SU-DHL-6 (cell line): ENCODE data around the gene RPRD2.

Source experiments
- H2AFZ ChIP-seq: fragments of 200-600 bp; sonication (generic); 2 replicates; pipeline ENCODE4 v1.6.1; 2014; ENCODE audit warnings: low read depth, mild to moderate bottlenecking, moderate library complexity, mixed read lengths, antibody characterized with exemption, low read length; ENCODE audit not compliant: severe bottlenecking
- H3F3A ChIP-seq: fragments of 200-600 bp; shearing (Covaris generic); 2 replicates; pipeline ENCODE4 v1.6.0; 2016; ENCODE audit warnings: antibody characterized with exemption, mild to moderate bottlenecking; ENCODE audit not compliant: insufficient read depth
- H3K27ac ChIP-seq: fragments of 200-600 bp; sonication (generic); 2 replicates; pipeline ENCODE4 v1.5.1; 2016; ENCODE audit warnings: low read depth, mild to moderate bottlenecking, low read length, moderate library complexity, mixed read lengths
- H3K27me3 ChIP-seq: fragments of 200-600 bp; sonication (generic), shearing (Covaris generic); 2 replicates; pipeline ENCODE4 v1.6.0; 2014; ENCODE audit warnings: mild to moderate bottlenecking, low read length
- H3K36me3 ChIP-seq: fragments of 200-600 bp; sonication (generic); 2 replicates; pipeline ENCODE4 v1.6.1; 2014; ENCODE audit warnings: mild to moderate bottlenecking, low read length, mixed read lengths
- H3K4me2 ChIP-seq: fragments of 300-600, 200-600 bp; shearing (Covaris generic), sonication (generic); 2 replicates; pipeline ENCODE4 v1.6.0; 2014; ENCODE audit warnings: low read length, low read depth, mild to moderate bottlenecking; ENCODE audit not compliant: poor library complexity, severe bottlenecking
- H3K4me3 ChIP-seq: fragments of 200-600 bp; sonication (generic); 2 replicates; pipeline ENCODE4 v1.5.1; 2014; ENCODE audit warnings: antibody characterized with exemption, low read length, mild to moderate bottlenecking, mixed read lengths; ENCODE audit not compliant: insufficient read depth, poor library complexity, severe bottlenecking
- H3K79me2 ChIP-seq: fragments of 200-600 bp; sonication (generic); 2 replicates; pipeline ENCODE4 v1.6.1; 2014; ENCODE audit warnings: mild to moderate bottlenecking, low read length, moderate library complexity; ENCODE audit not compliant: insufficient read depth
- H3K9ac ChIP-seq: fragments of 200-600 bp; sonication (generic); 2 replicates; pipeline ENCODE4 v1.7.0; 2014; ENCODE audit warnings: mild to moderate bottlenecking, low read length
- H3K9me2 ChIP-seq: fragments of 200-600 bp; sonication (generic); replicated peaks from 2 replicates; pipeline ENCODE4 v1.6.1; 2014; ENCODE audit warnings: low read length; ENCODE audit not compliant: insufficient read depth
- H3K9me3 ChIP-seq: fragments of 200-600 bp; sonication (generic); 2 replicates; pipeline ENCODE4 v1.6.1; 2014; ENCODE audit warnings: low read length, mixed read lengths; ENCODE audit not compliant: insufficient read depth
- H4K20me1 ChIP-seq: fragments of 200-600 bp; sonication (generic); 2 replicates; pipeline ENCODE4 v1.6.1; 2014; ENCODE audit warnings: low read depth, mild to moderate bottlenecking, antibody characterized with exemption, low read length, moderate library complexity, mixed read lengths
- CTCF ChIP-seq: fragments of 200-600 bp; sonication (generic); IDR thresholded peaks from one replicate; pipeline ENCODE4 v1.5.1; 2017; ENCODE audit warnings: antibody characterized with exemption, mild to moderate bottlenecking, low read length, moderate library complexity; ENCODE audit not compliant: insufficient read depth, poor library complexity, severe bottlenecking
- EZH2phosphoT487 ChIP-seq: fragments of 200-600 bp; sonication (generic), shearing (Covaris generic); conservative IDR thresholded peaks from 2 replicates; pipeline ENCODE4 v1.6.1; 2018; ENCODE audit warnings: mild to moderate bottlenecking, antibody characterized with exemption, low read length, moderate library complexity, mixed read lengths

RPRD2 gene

GRCh38 chr1:150415800-150416199 lies 51.9 kb downstream of the RPRD2 start:
- H3K4me3 ChIP-seq = no peak overlapping the region
- H3K9me3 ChIP-seq = no peaks in the 10 kb centered on the region
- H3K27me3 ChIP-seq = no peaks in the 10 kb centered on the region
- no peak for TF ChIP-seq CTCF
- no peak for TF ChIP-seq EZH2phosphoT487
- no peak overlapping the region for H3K9ac ChIP-seq
- no peak overlapping the region for H3K4me2 ChIP-seq
- H3K27ac ChIP-seq = no peak overlapping the region
- no peak overlapping the region for H2AFZ ChIP-seq
- H3K79me2 ChIP-seq = peaks cover 48% of the 10 kb centered on the region
- peaks cover 3% of the 10 kb centered on the region; the same call in 1 of the 2 replicates for H4K20me1 ChIP-seq
- no peaks in the 10 kb centered on the region for H3K9me2 ChIP-seq
- peaks cover 4% of the 10 kb centered on the region; the same call in 1 of the 2 replicates for H3F3A ChIP-seq
- H3K36me3 ChIP-seq = peaks cover 14% of the 10 kb centered on the region; the same call in 1 of the 2 replicates

DNA sequence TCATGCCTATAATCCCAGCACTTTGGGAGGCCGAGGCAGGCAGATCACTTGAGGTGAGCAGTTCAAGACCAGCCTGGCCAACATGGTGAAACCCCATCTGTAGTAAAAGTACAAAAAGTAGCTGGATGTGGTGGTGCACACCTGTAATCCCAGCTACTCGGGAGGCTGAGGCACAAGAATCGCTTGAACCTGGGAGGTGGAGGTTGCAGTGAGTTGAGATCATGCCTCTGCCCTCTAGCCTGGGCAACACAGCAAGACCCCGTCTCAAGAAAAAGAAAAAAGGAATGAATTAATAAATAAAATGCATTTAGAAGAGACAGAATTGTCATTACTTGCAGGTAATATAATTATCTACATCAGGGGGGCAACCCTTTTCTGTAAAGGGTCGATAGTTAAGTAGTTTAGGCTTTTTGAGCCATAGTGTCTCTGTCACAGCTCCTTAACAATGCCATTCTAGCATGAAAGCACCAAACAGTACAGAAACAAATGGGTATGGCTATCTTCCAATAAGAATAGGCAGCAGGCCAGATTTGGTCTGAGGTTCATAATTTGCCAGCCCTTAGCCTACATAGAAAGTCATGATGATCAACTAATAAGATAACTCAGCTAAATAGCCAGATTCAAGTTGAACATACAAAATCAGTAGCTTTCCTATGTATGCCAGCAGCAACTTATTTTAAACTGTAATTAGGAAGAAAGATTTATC lies 56.8 kb downstream of the RPRD2 start:
- Histone ChIP-seq H3K27ac (no peak overlapping the region), H3K36me3 (peaks cover 14% of the 10 kb centered on the region; the same call in 1 of the 2 replicates), H3K4me2 (no peak overlapping the region), H3K4me3 (no peak overlapping the region), H3K79me2 (peaks cover 31% of the 10 kb centered on the region), H4K20me1 (no peaks in the 10 kb centered on the region), H3F3A (peaks cover 8% of the 10 kb centered on the region), H3K9ac (no peak overlapping the region), H3K27me3 (no peaks in the 10 kb centered on the region), H3K9me3 (no peaks in the 10 kb centered on the region), H2AFZ (no peak overlapping the region), H3K9me2 (no peaks in the 10 kb centered on the region)
- TF ChIP-seq CTCF (no peak), EZH2phosphoT487 (no peak)

DNA sequence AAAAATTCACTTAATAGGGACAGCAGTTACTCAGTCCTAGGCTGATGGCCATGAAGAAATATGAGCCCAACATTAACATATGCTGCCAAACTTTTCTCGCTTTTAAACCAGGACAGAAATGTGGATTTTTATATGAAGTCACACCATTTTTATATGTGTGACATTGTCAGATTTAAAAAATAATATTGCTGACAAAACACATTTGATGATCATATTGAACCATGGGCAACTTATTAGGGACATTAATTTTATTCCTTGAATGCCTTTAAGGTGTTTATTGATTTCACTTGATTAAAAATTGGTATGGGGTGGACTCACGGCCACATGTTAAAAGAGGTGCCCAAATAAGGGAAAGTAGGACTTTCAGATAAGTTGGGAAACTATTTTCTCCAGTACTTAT lies 58.6 kb downstream of the RPRD2 start:
- no peak overlapping the region for H3K27ac ChIP-seq
- no peak for TF ChIP-seq EZH2phosphoT487
- no peak for TF ChIP-seq CTCF
- H3K9me2 ChIP-seq = no peaks in the 10 kb centered on the region
- H3F3A ChIP-seq = peaks cover 8% of the 10 kb centered on the region; the same call in 1 of the 2 replicates
- no peak overlapping the region for H3K4me3 ChIP-seq
- peaks cover 14% of the 10 kb centered on the region; the same call in 1 of the 2 replicates for H3K36me3 ChIP-seq
- H3K9me3 ChIP-seq = no peaks in the 10 kb centered on the region
- no peak overlapping the region for H2AFZ ChIP-seq
- H4K20me1 ChIP-seq = no peaks in the 10 kb centered on the region
- no peak overlapping the region for H3K4me2 ChIP-seq
- H3K9ac ChIP-seq = no peak overlapping the region
- no peaks in the 10 kb centered on the region for H3K27me3 ChIP-seq
- peaks cover 31% of the 10 kb centered on the region; the same call in 1 of the 2 replicates for H3K79me2 ChIP-seq
